Activated T-cell treated with anti-CD3 and anti-CD28 coated beads, Interleukin-2, amount 50 U/mL, for 4 hours (primary cell): ENCODE measurements around the gene PRXL2C. TPM values are rescaled to one million over a fixed set of nuclear protein-coding genes. Genes with fewer than 3 reads are reported as not detected.
"Not testable (repeated sequence)": the region's sequence is repeated elsewhere in the genome, so short reads cannot be mapped to it uniquely, and the experiment has no call there.

Experiments used
- ATAC-seq, 2 donors: fragments of 200-7000 bp; cut with Tn5 transposase; one replicate each; pipeline ENCODE4 v1.10.0; 2021
- DNase-seq: peaks from one replicate; pipeline ENCODE4 v3.0.0-alpha.2; 2020
- H3K27me3 Mint-ChIP-seq: one replicate; pipeline ENCODE4 v1.8.0; 2021; ENCODE audit warnings: low read depth, mixed read lengths
- H3K36me3 Mint-ChIP-seq: one replicate; pipeline ENCODE4 v1.8.0; 2022; ENCODE audit warnings: mixed read lengths; ENCODE audit not compliant: insufficient read depth
- H3K4me1 Mint-ChIP-seq: one replicate; pipeline ENCODE4 v1.8.0; 2021; ENCODE audit warnings: low read depth, mixed read lengths
- H3K4me3 Mint-ChIP-seq: one replicate; pipeline ENCODE4 v1.8.0; 2021; ENCODE audit warnings: mild to moderate bottlenecking, moderate library complexity, mixed read lengths
- H3K9me3 Mint-ChIP-seq: one replicate; pipeline ENCODE4 v1.8.0; 2021; ENCODE audit warnings: mixed read lengths
- total RNA-seq, 3 donors: library from RNA; stranded (reverse); gene quantifications; one replicate each; pipeline ENCODE4 v1.2.1, GENCODE V29; 2021

Gene PRXL2C
- total RNA-seq = 10 to 100 TPM in 1 of 3 donors, 1 to 10 TPM in 2; 9.0 to 13.4 (median 9.1) TPM

- no peaks in the 10 kb centered on the region for H3K27me3 Mint-ChIP-seq
- H3K4me3 Mint-ChIP-seq = peak within 1 kb of the TSS; percentile 90
- H3K9me3 Mint-ChIP-seq = no peaks in the 10 kb centered on the region
- H3K36me3 Mint-ChIP-seq = peaks cover 1% of the 10 kb centered on the region
- peak; percentile 91 for ATAC-seq
- peaks cover 22% of the 10 kb centered on the region for H3K4me1 Mint-ChIP-seq
- peak; percentile 81 for DNase-seq
These were observed at the start of gene PRXL2C for GRCh38 chr9:96655198-96655851. Gene PRXL2C, minus strand, starts transcription at chr9:96655317. Its CDS starts 36 bp downstream, at chr9:96655281.

GRCh38 chr9:96700721-96701375, 45.7 kb upstream of the PRXL2C start:
- not testable (repeated sequence) for H3K4me1 Mint-ChIP-seq, H3K4me3 Mint-ChIP-seq, H3K27me3 Mint-ChIP-seq, H3K36me3 Mint-ChIP-seq, ATAC-seq, DNase-seq
- peaks cover 28% of the 10 kb centered on the region for H3K9me3 Mint-ChIP-seq

- peaks cover 10% of the 10 kb centered on the region for H3K27me3 Mint-ChIP-seq
- no peak for ATAC-seq
These were observed 36.2 kb upstream of the PRXL2C start for GRCh38 chr9:96691326-96691725.

GRCh38 chr9:96688745-96689464, 33.8 kb upstream of the PRXL2C start:
- H3K27me3 Mint-ChIP-seq = peaks cover 8% of the 10 kb centered on the region
- peaks cover 1% of the 10 kb centered on the region for H3K36me3 Mint-ChIP-seq
- no peak overlapping the region for H3K4me3 Mint-ChIP-seq
- DNase-seq = no peak
- H3K9me3 Mint-ChIP-seq = peaks cover 10% of the 10 kb centered on the region
- H3K4me1 Mint-ChIP-seq = peaks cover 3% of the 10 kb centered on the region
- ATAC-seq = no peak

More at GRCh38 chr9:96691326-96691725, 36.2 kb upstream of the PRXL2C start:
- H3K9me3 Mint-ChIP-seq = peaks cover 10% of the 10 kb centered on the region
- peaks cover 3% of the 10 kb centered on the region for H3K4me1 Mint-ChIP-seq
- DNase-seq = no peak
- no peak overlapping the region for H3K4me3 Mint-ChIP-seq
- peaks cover 1% of the 10 kb centered on the region for H3K36me3 Mint-ChIP-seq

- Mint-ChIP-seq H3K4me1 (peaks cover 3% of the 10 kb centered on the region), H3K27me3 (peaks cover 8% of the 10 kb centered on the region), H3K9me3 (peaks cover 8% of the 10 kb centered on the region), H3K4me3 (no peak overlapping the region), H3K36me3 (peaks cover 1% of the 10 kb centered on the region)
- ATAC-seq = no peak
- DNase-seq = no peak
These were observed 33.1 kb upstream of the PRXL2C start for GRCh38 chr9:96688187-96688586.

- Mint-ChIP-seq H3K4me1 (peaks cover 3% of the 10 kb centered on the region), H3K4me3 (peak overlapping the region; percentile 84), H3K9me3 (peaks cover 2% of the 10 kb centered on the region), H3K36me3 (peaks cover 1% of the 10 kb centered on the region), H3K27me3 (peaks cover 8% of the 10 kb centered on the region)
- ATAC-seq (peak; percentile 98), DNase-seq (peak; percentile 70)
These were observed 31.7 kb upstream of the PRXL2C start for GRCh38 chr9:96686638-96687335.

GRCh38 chr9:96680812-96681499, 25.8 kb upstream of the PRXL2C start:
- no peaks in the 10 kb centered on the region for H3K4me1 Mint-ChIP-seq
- no peak for DNase-seq
- no peaks in the 10 kb centered on the region for H3K9me3 Mint-ChIP-seq
- no peaks in the 10 kb centered on the region for H3K36me3 Mint-ChIP-seq
- peaks cover 2% of the 10 kb centered on the region for H3K27me3 Mint-ChIP-seq
- ATAC-seq = no peak
- H3K4me3 Mint-ChIP-seq = no peak overlapping the region

- DNase-seq = no peak
- no peak for ATAC-seq
- no peak overlapping the region for H3K4me3 Mint-ChIP-seq
- H3K36me3 Mint-ChIP-seq = no peaks in the 10 kb centered on the region
- peaks cover 18% of the 10 kb centered on the region for H3K27me3 Mint-ChIP-seq
- no peaks in the 10 kb centered on the region for H3K4me1 Mint-ChIP-seq
- no peaks in the 10 kb centered on the region for H3K9me3 Mint-ChIP-seq
These were observed 19.9 kb upstream of the PRXL2C start for GRCh38 chr9:96674906-96675538.

GRCh38 chr9:96673786-96674185, 18.7 kb upstream of the PRXL2C start:
- H3K27me3 Mint-ChIP-seq = peaks cover 18% of the 10 kb centered on the region
- not testable (repeated sequence) for DNase-seq, ATAC-seq, H3K4me1 Mint-ChIP-seq, H3K4me3 Mint-ChIP-seq, H3K9me3 Mint-ChIP-seq, H3K36me3 Mint-ChIP-seq

- no peak for ATAC-seq
- Mint-ChIP-seq H3K36me3 (no peaks in the 10 kb centered on the region), H3K9me3 (no peaks in the 10 kb centered on the region), H3K4me3 (no peak overlapping the region), H3K27me3 (peaks cover 15% of the 10 kb centered on the region), H3K4me1 (no peaks in the 10 kb centered on the region)
- DNase-seq = no peak
These were observed 13.9 kb upstream of the PRXL2C start for GRCh38 chr9:96668868-96669534.

GRCh38 chr9:96667363-96667728, 12.2 kb upstream of the PRXL2C start:
- no peaks in the 10 kb centered on the region for H3K36me3 Mint-ChIP-seq
- peaks cover 8% of the 10 kb centered on the region for H3K27me3 Mint-ChIP-seq
- no peaks in the 10 kb centered on the region for H3K4me1 Mint-ChIP-seq
- H3K4me3 Mint-ChIP-seq = no peak overlapping the region
- no peak for ATAC-seq
- no peaks in the 10 kb centered on the region for H3K9me3 Mint-ChIP-seq
- no peak for DNase-seq

- H3K27me3 Mint-ChIP-seq, H3K9me3 Mint-ChIP-seq, DNase-seq, ATAC-seq, H3K36me3 Mint-ChIP-seq, H3K4me1 Mint-ChIP-seq, H3K4me3 Mint-ChIP-seq: not testable (repeated sequence)
These were observed 11.7 kb upstream of the PRXL2C start for GRCh38 chr9:96666653-96667362.

- DNase-seq (no peak), ATAC-seq (no peak)
- Mint-ChIP-seq H3K9me3 (no peaks in the 10 kb centered on the region), H3K4me1 (no peaks in the 10 kb centered on the region), H3K4me3 (no peak overlapping the region), H3K27me3 (peaks cover 6% of the 10 kb centered on the region), H3K36me3 (no peaks in the 10 kb centered on the region)
These were observed 10.7 kb upstream of the PRXL2C start for GRCh38 chr9:96665789-96666188.
